AG10803 (cell line): ENCODE results near the gene INPP5D.
"Not testable (repeated sequence)": the region's sequence is repeated elsewhere in the genome, so short reads cannot be mapped to it uniquely, and the experiment has no call there.

Experiments used
- DNase-seq: peaks from one replicate; pipeline ENCODE4 v3.0.0; 2010; ENCODE audit warnings: low read depth
- H3K4me3 ChIP-seq: 2 replicates; pipeline ENCODE4 v1.5.1; 2011; ENCODE audit warnings: mild to moderate bottlenecking, low read length, control low read depth
- TF ChIP-seq, protein P1 (sequence below): conservative IDR thresholded peaks from 2 replicates; pipeline ENCODE4 v1.5.1; 2011; ENCODE audit warnings: mild to moderate bottlenecking, low read length, control low read depth, inconsistent platforms

INPP5D gene

DNA sequence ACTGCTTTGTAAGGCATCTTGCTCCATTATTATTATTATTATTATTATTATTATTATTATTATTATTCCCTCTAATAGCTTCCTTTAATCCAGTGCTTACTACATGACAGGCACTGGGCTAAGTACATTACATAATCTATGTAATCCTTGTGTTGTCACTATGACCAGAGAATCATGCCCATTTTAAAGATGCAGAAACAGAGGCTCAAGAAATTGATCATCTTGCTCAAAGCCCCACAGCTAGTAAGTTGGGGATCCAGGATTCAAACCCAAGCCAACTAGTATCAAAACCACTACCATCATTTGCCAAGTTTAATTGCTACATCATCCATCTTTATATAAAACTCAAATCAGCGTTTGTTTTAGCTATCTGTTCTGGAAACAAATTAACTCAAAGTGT is 46.5 kb upstream of the INPP5D start:
- H3K4me3 ChIP-seq, result no peak overlapping the region
- DNase-seq, result no peak
- TF ChIP-seq, protein P1, sequence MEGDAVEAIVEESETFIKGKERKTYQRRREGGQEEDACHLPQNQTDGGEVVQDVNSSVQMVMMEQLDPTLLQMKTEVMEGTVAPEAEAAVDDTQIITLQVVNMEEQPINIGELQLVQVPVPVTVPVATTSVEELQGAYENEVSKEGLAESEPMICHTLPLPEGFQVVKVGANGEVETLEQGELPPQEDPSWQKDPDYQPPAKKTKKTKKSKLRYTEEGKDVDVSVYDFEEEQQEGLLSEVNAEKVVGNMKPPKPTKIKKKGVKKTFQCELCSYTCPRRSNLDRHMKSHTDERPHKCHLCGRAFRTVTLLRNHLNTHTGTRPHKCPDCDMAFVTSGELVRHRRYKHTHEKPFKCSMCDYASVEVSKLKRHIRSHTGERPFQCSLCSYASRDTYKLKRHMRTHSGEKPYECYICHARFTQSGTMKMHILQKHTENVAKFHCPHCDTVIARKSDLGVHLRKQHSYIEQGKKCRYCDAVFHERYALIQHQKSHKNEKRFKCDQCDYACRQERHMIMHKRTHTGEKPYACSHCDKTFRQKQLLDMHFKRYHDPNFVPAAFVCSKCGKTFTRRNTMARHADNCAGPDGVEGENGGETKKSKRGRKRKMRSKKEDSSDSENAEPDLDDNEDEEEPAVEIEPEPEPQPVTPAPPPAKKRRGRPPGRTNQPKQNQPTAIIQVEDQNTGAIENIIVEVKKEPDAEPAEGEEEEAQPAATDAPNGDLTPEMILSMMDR, result no peak

DNA sequence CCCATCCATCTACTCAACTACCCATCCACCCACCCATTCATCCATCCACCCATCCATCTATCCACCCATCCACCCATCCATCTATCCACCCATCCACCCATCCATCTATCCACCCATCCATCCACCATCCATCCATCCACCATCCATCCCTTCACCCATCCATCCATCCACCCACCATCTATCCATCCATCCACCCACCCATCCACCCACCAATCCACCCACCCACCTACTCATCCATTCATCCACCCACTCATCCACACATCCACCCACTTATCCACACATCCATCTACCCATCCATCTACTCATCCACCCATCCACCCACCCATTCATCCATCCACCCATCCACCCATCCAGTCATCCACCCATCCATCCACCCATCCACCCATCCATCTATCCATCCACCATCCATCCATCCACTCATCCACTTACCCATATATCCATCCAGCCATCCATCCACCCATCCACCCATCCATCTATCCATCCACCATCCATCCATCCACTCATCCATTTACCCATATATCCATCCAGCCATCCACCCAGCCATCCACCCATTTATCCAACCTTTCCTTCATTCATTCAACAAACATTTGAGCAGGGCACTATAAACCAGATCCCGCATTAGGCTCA is 45.0 kb upstream of the INPP5D start:
- TF ChIP-seq, protein P1, result no peak
- no peak for DNase-seq
- H3K4me3 ChIP-seq, result no peak overlapping the region

DNA sequence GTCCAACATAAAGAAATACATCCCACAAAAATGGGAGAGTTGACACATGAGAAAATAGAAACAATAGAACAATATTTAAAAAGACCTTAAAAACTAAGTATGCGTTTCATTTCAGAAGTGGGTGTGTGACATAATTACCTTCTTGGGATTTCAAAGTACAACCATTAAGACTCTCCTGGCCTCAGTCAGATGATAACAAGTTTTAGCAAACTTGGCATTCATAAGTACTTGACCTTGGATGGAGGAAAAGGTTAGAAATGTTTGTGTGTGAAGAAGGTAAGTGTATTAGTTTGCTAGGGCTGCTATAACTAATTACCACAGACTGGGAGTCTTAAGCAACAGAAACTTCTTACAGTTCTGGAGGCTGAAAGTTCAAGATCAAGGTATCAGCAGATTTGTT is 42.2 kb upstream of the INPP5D start:
- TF ChIP-seq, protein P1, result no peak
- DNase-seq, result no peak
- H3K4me3 ChIP-seq, result no peak overlapping the region

DNA sequence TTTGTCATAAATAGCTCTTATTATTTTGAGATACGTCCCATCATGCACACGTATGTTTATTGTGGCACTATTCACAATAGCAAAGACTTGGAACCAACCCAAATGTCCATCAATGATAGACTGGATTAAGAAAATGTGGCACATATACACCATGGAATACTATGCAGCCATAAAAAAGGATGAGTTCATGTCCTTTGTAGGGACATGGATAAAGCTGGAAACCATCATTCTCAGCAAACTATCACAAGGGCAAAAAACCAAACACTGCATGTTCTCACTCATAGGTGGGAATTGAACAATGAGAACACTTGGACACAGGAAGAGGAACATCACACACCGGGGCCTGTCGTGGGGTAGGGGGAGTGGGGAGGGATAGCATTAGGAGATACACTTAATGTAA is 40.5 kb upstream of the INPP5D start:
- H3K4me3 ChIP-seq, DNase-seq: not testable (repeated sequence)

DNA sequence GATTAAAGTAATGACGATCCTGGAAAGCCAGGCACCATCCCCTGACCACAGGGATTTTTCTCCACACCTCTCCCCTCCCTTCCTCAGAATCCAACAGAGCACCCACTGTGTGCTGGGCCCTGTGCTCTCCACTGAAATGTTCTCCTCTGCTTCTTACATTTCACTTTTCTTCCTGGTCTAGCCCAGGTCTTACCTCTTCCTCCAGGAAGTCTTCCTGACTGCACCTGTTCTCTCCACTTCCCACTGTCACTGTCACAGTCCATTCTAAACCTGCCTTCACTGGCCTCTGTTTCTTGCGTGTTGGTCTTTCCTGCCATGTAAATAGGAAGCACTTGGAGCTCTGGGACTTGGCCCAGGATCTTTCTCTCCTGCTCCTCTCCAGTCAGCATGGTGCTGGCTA is 39.7 kb upstream of the INPP5D start:
- H3K4me3 ChIP-seq, result no peak overlapping the region
- TF ChIP-seq, protein P1, result no peak
- no peak for DNase-seq

DNA sequence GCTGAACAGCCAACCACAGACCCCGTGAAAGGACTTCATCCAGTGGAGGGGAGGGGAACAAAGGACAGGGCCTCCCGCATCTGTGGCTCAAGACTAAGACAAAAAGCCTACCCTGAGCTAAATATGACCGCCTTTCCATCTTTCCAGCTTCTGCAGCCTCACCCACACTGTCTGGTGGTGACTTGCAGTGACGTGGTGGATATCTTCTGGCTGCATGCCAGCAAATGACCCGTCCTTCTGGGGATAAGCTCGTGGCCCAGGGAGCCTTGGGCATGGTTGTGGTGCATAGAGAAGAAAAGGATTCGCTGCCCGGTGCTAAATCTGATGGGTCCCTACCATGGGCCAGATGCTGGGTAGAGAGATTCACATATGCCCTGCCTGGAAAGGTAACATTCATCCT is 38.4 kb upstream of the INPP5D start:
- no peak for DNase-seq
- H3K4me3 ChIP-seq, result no peak overlapping the region
- TF ChIP-seq, protein P1, result no peak

DNA sequence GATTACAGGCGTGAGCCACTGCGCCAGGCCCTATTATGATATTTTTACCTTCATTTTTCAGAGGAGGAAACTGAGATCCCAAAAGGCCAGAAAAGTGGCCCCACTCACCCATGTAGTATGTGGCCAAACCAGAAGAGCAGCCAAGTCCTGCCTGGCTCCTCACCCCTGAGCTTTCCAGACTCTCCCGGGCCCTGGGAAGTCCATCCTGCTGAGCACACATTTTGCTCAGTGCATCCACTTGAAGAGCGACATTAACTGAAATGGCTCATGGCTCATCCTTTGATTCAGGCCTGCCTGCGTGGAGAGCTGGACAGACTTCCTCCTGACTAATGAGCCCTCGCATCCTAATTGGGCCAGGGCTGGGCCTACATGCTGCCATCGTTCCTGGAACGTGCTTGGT is 37.6 kb upstream of the INPP5D start:
- no peak overlapping the region for H3K4me3 ChIP-seq
- TF ChIP-seq, protein P1, result no peak
- DNase-seq, result no peak
